Measurements from ENCODE around the gene SH3BGRL.
"Not testable (repeated sequence)": the region's sequence is repeated elsewhere in the genome, so short reads cannot be mapped to it uniquely, and the experiment has no call there.

The SH3BGRL gene

GRCh38 chrX:81259714-81260395, 58.0 kb downstream of the SH3BGRL start:
- DNase-seq (ENCODE audit: low read depth), result peak; percentile 2

GRCh38 chrX:81261576-81261975, 59.7 kb downstream of the SH3BGRL start:
- no peak for DNase-seq (ENCODE audit: low read depth)

GRCh38 chrX:81263059-81263458, 61.2 kb downstream of the SH3BGRL start:
- DNase-seq (ENCODE audit: low read depth), result no peak

- peak; percentile 17 for DNase-seq (ENCODE audit: low read depth)
Observed at GRCh38 chrX:81278616-81279015, 76.7 kb downstream of the SH3BGRL start.

GRCh38 chrX:81280148-81280547, 78.2 kb downstream of the SH3BGRL start:
- no peak for DNase-seq (ENCODE audit: low read depth)

GRCh38 chrX:81286075-81286474, 84.2 kb downstream of the SH3BGRL start:
- peak; percentile 2 for DNase-seq (ENCODE audit: low read depth)

- DNase-seq (ENCODE audit: low read depth), result no peak
Observed at GRCh38 chrX:81286608-81287007, 84.7 kb downstream of the SH3BGRL start.

- DNase-seq (ENCODE audit: low read depth), result no peak
Observed at GRCh38 chrX:81291996-81292395, 90.1 kb downstream of the SH3BGRL start.

GRCh38 chrX:81294101-81294500, 92.2 kb downstream of the SH3BGRL start:
- no peak for DNase-seq (ENCODE audit: low read depth)

- no peak for DNase-seq (ENCODE audit: low read depth)
Observed at GRCh38 chrX:81301877-81302276, 100.0 kb downstream of the SH3BGRL start.

- DNase-seq (ENCODE audit: low read depth), result no peak
Observed at GRCh38 chrX:81304563-81304962, 102.7 kb downstream of the SH3BGRL start.

GRCh38 chrX:81305240-81305639, 103.3 kb downstream of the SH3BGRL start:
- no peak for DNase-seq (ENCODE audit: low read depth)

GRCh38 chrX:81308086-81308829, 106.4 kb downstream of the SH3BGRL start:
- DNase-seq (ENCODE audit: low read depth), result no peak

- no peak for DNase-seq (ENCODE audit: low read depth)
Observed at GRCh38 chrX:81316163-81316562, 114.3 kb downstream of the SH3BGRL start.

- DNase-seq (ENCODE audit: low read depth), result not testable (repeated sequence)
Observed at GRCh38 chrX:81331653-81332052, 129.8 kb downstream of the SH3BGRL start.

GRCh38 chrX:81336455-81337152, 134.7 kb downstream of the SH3BGRL start:
- peak; percentile 4 for DNase-seq (ENCODE audit: low read depth)

GRCh38 chrX:81337805-81338204, 135.9 kb downstream of the SH3BGRL start:
- no peak for DNase-seq (ENCODE audit: low read depth)

- no peak for DNase-seq (ENCODE audit: low read depth)
Observed at GRCh38 chrX:81338924-81339323, 137.0 kb downstream of the SH3BGRL start.

GRCh38 chrX:81345296-81345695, 143.4 kb downstream of the SH3BGRL start:
- DNase-seq (ENCODE audit: low read depth), result not testable (repeated sequence)
